Measurements from ENCODE around the gene ZFYVE1. TPM values are rescaled to one million over a fixed set of nuclear protein-coding genes. Genes with fewer than 3 reads are reported as not detected.
A peak's percentile ranks its signal among the peaks of the same experiment; 100 is the strongest.
"Not testable (repeated sequence)": the region's sequence is repeated elsewhere in the genome, so short reads cannot be mapped to it uniquely, and the experiment has no call there.

Gene ZFYVE1
- total RNA-seq, 1 donor from 2014 or later: 14.3 TPM

- no peaks in the 10 kb centered on the region for H3K27me3 Mint-ChIP-seq (ENCODE audit: low read depth)
- no peak for DNase-seq (ENCODE audit: low read depth, low spot score)
- H3K4me3 Mint-ChIP-seq: peak overlapping the region; percentile 92
- peak overlapping the region; percentile 53 for H3K27ac Mint-ChIP-seq (ENCODE audit: unreplicated experiment)
- peaks cover 37% of the 10 kb centered on the region for H3K4me1 Mint-ChIP-seq
- H3K9me3 Mint-ChIP-seq: no peaks in the 10 kb centered on the region
- no peak for TF ChIP-seq CTCF (conservative IDR thresholded peaks at IDR 0.05)
- peaks cover 8% of the 10 kb centered on the region for H3K36me3 Mint-ChIP-seq (ENCODE audit: low read depth)
Observed at GRCh38 chr14:73026243-73026844, 562 bp downstream of the ZFYVE1 start.

GRCh38 chr14:73025544-73025943 lies 1.4 kb downstream of the ZFYVE1 start:
- no peaks in the 10 kb centered on the region for H3K9me3 Mint-ChIP-seq
- H3K4me3 Mint-ChIP-seq: peak overlapping the region; percentile 92
- H3K36me3 Mint-ChIP-seq (ENCODE audit: low read depth): peaks cover 8% of the 10 kb centered on the region
- H3K27me3 Mint-ChIP-seq (ENCODE audit: low read depth): no peaks in the 10 kb centered on the region
- no peak overlapping the region for H3K27ac Mint-ChIP-seq (ENCODE audit: unreplicated experiment)
- no peak for DNase-seq (ENCODE audit: low read depth, low spot score)
- TF ChIP-seq CTCF (conservative IDR thresholded peaks at IDR 0.05): no peak
- peaks cover 37% of the 10 kb centered on the region for H3K4me1 Mint-ChIP-seq

GRCh38 chr14:73022051-73022450 lies 4.9 kb downstream of the ZFYVE1 start:
- no peak for DNase-seq (ENCODE audit: low read depth, low spot score)
- H3K4me3 Mint-ChIP-seq: no peak overlapping the region
- H3K9me3 Mint-ChIP-seq: no peaks in the 10 kb centered on the region
- H3K27me3 Mint-ChIP-seq (ENCODE audit: low read depth): no peaks in the 10 kb centered on the region
- peaks cover 28% of the 10 kb centered on the region for H3K4me1 Mint-ChIP-seq
- no peak overlapping the region for H3K27ac Mint-ChIP-seq (ENCODE audit: unreplicated experiment)
- H3K36me3 Mint-ChIP-seq (ENCODE audit: low read depth): peaks cover 10% of the 10 kb centered on the region
- TF ChIP-seq CTCF (conservative IDR thresholded peaks at IDR 0.05): no peak

- not testable (repeated sequence) for H3K27me3 Mint-ChIP-seq (ENCODE audit: low read depth); H3K27ac Mint-ChIP-seq (ENCODE audit: unreplicated experiment); H3K4me3 Mint-ChIP-seq; DNase-seq (ENCODE audit: low read depth, low spot score); H3K9me3 Mint-ChIP-seq; H3K36me3 Mint-ChIP-seq (ENCODE audit: low read depth)
- H3K4me1 Mint-ChIP-seq: peaks cover 17% of the 10 kb centered on the region
Observed at GRCh38 chr14:73016011-73016410, 10.9 kb downstream of the ZFYVE1 start.

GRCh38 chr14:73015552-73015951 lies 11.4 kb downstream of the ZFYVE1 start:
- peaks cover 17% of the 10 kb centered on the region for H3K4me1 Mint-ChIP-seq
- not testable (repeated sequence) for H3K27me3 Mint-ChIP-seq (ENCODE audit: low read depth); DNase-seq (ENCODE audit: low read depth, low spot score); H3K36me3 Mint-ChIP-seq (ENCODE audit: low read depth); H3K9me3 Mint-ChIP-seq; H3K4me3 Mint-ChIP-seq
- peak overlapping the region; percentile 77 for H3K27ac Mint-ChIP-seq (ENCODE audit: unreplicated experiment)

- TF ChIP-seq CTCF (conservative IDR thresholded peaks at IDR 0.05): no peak
- DNase-seq (ENCODE audit: low read depth, low spot score): no peak
- no peaks in the 10 kb centered on the region for H3K27me3 Mint-ChIP-seq (ENCODE audit: low read depth)
- H3K36me3 Mint-ChIP-seq (ENCODE audit: low read depth): peaks cover 11% of the 10 kb centered on the region
- no peaks in the 10 kb centered on the region for H3K9me3 Mint-ChIP-seq
- H3K27ac Mint-ChIP-seq (ENCODE audit: unreplicated experiment): peak overlapping the region; percentile 85
- H3K4me3 Mint-ChIP-seq: no peak overlapping the region
- H3K4me1 Mint-ChIP-seq: peaks cover 17% of the 10 kb centered on the region
Observed at GRCh38 chr14:73014105-73014504, 12.8 kb downstream of the ZFYVE1 start.

GRCh38 chr14:73011189-73011588 lies 15.7 kb downstream of the ZFYVE1 start:
- not testable (repeated sequence) for H3K36me3 Mint-ChIP-seq (ENCODE audit: low read depth)
- H3K4me1 Mint-ChIP-seq: peaks cover 17% of the 10 kb centered on the region

More at GRCh38 chr14:73011189-73011588, 15.7 kb downstream of the ZFYVE1 start:
- not testable (repeated sequence) for H3K9me3 Mint-ChIP-seq; DNase-seq (ENCODE audit: low read depth, low spot score); H3K4me3 Mint-ChIP-seq; H3K27ac Mint-ChIP-seq (ENCODE audit: unreplicated experiment); H3K27me3 Mint-ChIP-seq (ENCODE audit: low read depth)
